Endothelial cell of hepatic sinusoid (primary cell): ENCODE results near the gene CKS1B.

Experiments
- in situ Hi-C: cut with HindIII; loops from 2 replicates; pipeline ENCODE4 v1.10.0; 2017; ENCODE audit warnings: low sequenced_read_pairs

Gene CKS1B

DNA sequence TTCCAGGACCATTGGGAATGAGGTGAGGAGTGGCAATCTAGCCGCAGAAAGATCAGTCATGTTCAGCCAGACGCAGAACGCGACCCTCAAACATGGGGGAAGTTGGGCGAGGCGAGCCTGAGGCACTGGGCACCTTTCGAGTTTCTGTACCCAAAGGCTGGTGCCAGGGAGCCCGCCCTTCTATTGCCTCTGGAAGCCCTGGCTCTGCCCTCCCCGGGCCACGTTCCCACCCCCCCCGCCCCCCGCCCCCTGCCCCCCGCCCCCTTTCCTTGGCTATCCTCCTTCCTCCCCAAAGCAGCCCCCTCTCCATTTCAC lies 25.9 kb downstream of the CKS1B start:
- in situ Hi-C loops: no loop called here

DNA sequence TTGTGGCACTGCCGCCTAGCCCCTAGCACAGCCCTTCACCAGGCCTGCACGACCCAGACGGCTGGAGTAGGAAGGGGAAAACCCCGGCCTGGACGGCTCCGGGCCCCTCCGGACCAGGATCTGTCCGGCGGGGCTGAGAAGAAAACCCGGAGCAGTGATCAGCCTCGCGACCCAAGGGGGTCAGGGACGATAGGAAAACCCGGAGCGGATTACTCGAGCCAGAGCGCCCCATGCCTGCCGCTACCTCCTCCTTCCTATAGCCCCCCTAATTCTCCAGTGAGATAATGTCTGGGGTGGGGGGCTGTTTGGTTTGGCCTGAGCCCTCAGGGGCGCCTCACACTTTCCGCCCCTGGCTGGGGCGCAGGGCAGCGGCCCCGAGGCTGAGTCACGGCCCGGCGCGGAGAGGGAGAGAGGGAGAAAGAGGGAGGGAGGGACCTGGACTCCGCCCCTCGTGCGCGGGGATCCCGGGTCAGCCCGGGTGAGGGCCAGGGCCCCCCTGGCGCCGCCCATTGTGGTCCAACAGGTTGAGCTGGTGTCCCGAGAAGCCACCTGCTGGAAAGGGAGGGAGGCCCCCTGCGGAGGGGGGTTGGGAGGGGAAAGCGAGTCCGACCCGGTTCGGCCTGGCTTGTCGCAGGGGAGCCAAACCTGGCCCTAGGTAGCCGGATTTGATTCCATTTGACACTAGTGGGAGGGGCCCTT lies 26.4 kb downstream of the CKS1B start:
- in situ Hi-C loops: no loop called here

DNA sequence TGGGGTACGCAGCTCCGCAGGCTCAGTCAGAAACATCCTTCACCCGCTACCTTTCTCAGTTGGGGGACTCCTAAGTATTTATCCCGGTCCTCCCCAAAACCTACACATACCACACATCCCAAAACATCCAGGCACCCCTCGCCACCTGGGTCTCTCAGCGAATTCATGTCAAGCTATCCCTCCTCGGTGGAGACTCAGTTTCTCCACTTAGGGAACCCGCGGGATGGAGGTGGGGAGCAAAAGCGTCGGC lies 26.9 kb downstream of the CKS1B start:
- in situ Hi-C loops: no loop called here

DNA sequence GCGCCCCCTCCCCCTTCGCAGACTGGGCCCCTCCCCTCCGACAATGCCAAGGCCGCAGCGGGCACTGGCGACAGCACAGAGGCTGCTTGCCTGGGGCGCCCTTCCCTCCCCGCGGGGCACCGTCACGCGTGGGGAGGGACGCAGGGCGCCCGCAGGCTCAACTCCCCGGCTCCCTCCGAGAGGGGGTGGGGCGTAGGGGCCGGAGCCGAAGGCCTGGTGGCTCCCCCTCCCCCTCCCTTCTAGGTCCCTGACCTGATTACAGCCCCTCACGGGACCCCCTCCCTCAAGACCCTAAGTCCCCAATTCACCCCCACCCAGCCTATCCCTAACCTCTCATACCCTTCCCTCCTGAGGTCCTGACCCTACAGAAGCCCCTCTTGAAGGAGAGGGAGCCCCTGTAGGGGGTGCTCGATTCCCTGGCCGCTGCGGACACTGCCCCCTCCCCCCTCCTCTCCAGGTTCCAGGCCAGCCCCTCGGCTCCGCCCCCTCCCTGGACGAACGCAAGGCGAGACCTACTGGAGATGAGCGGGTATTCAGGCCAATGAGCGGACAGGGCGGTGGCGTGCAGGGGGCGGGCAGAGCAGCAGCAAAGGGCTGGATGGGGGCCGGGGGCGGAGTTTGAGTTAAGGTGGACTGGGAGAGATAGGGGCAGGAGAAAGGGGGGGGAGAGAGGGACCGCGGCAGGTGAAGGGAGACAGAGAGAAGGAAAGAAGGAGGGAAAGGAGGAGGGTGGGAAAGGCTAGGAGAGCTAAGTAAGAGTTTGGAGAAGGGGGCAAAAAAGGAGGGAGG lies 27.4 kb downstream of the CKS1B start:
- in situ Hi-C loops: no loop called here

DNA sequence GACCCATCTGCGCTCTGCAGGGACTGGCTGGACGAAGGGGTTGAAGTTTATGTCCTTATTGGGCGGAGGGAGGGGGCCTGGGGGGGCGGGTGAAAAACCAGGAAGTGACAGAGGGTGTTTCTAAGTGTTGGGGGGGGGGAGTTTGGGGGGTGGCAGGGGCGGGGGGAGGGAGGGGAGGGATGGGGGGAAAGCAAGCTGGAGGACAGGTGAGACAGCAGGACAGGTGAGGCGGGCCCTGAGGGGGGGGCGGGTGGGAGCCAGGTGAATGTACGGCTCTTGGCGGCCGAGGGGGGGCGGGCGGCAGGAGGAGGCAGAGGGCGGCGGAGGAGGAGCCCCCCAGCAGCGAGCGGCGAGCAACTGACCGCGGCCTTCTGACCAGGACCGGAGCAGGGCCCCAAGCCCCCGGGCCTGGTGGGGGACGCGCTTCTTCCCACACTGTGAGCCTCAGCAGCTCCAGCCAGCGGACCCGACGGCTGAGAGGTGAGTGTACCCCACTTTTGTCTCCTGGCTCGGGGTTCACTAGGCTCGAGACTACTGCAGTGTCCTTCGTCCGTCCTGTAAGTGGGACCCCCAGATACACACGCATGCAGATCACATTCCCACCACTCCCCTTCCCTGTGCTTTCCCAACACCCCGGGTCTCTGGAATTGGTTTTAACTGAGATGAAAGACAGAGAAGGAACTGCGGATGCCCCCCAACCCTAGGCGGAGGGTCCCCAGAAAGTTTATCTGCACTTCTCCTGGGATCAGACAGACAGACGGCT lies 28.2 kb downstream of the CKS1B start, which contains the start of gene ZBTB7B:
TSS of gene ZBTB7B (plus strand) at position 339 of the 763 bp plus-strand sequence. CDS start 11,859 bp downstream, outside the sequence.
- in situ Hi-C loops: no loop called here

DNA sequence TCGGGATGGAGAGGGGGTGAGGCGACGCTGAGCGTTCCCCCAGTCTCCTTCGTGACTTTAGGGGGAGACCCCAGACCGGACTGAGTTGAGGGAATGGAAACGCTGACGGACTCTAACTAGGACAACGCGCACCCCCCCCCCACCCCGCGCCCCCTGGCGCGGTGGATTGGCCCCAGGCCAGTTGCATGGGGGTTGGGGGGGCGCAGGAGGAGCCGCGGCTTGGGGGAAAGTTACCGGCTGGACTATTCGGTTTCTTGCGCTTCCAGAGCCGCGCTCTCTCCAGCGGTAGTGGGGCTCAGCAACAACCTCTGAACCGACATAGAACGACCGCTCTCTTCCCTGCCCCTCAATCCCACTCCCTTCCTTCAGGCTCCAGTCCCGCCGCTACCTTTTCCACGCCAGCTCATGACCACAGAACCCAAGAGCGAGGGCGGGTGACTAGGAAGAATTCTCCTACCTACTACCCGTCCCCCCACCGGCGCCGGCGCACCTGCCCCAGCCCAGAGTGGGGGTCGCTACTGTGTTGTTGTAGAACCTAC lies 28.8 kb downstream of the CKS1B start:
- in situ Hi-C loops: no loop called here

DNA sequence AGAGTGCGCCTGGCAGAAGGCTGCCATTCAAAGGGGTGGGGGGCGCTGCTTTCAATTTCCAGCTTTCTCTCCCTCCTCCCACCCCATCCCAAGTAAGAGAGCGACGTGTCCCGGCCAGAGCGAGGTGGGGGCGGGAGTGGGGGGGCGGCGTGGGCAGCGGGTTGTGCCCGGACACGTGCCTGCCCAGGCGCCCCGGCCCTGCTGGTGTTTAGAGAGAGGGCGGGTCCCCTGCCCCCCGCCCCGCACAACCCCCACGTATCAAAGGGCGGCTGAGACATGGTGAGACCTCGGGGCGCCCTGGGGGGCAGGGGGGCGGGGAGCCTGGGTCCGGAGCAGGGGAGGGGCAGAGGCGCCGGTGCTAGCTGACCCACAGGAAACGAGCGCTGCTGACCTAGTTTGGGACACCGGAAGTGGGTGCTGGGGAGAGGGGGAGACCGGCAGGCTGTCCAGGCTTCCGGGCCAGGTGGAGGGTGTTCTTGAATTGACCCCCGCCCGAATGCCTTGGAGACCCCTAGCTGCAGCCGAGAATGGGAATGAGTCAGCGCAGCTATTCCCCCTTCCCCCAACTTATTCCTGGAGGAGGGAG lies 29.4 kb downstream of the CKS1B start:
- in situ Hi-C loops: no loop called here

DNA sequence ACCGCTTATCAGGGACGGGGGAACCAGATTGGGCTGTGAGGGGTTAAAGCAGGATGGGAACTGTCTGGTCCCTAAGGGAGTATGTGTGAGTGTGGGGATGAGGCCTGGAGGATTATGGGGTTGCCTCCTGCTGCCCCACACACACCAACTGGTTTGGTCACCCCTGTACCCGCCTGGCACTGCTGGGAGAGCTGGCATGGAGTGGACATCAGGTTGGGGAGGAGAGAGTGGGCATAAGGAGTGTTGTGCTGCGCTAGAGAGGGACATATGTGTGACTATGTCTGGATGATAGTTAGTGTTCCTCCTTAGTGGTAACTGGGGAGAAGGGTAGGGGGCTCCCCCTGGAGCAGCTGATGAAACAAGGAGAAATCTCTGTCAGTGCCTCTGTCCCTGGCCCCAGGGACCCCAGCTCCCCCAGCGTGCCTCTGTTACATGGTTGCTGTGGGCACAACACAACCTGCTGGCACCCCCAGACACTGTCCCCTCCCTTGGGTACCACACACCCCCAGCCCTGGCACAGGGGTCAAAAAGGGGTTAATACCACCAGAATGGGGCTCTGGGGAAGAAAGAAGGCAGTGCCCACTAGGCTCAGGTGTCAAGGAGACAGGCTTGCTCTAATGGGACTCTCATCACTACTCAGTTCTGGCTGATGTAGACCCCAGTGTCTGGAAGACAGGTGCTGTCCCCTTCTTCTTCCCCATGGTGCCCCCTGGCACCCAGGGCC lies 30.0 kb downstream of the CKS1B start:
- in situ Hi-C loops: no loop called here

DNA sequence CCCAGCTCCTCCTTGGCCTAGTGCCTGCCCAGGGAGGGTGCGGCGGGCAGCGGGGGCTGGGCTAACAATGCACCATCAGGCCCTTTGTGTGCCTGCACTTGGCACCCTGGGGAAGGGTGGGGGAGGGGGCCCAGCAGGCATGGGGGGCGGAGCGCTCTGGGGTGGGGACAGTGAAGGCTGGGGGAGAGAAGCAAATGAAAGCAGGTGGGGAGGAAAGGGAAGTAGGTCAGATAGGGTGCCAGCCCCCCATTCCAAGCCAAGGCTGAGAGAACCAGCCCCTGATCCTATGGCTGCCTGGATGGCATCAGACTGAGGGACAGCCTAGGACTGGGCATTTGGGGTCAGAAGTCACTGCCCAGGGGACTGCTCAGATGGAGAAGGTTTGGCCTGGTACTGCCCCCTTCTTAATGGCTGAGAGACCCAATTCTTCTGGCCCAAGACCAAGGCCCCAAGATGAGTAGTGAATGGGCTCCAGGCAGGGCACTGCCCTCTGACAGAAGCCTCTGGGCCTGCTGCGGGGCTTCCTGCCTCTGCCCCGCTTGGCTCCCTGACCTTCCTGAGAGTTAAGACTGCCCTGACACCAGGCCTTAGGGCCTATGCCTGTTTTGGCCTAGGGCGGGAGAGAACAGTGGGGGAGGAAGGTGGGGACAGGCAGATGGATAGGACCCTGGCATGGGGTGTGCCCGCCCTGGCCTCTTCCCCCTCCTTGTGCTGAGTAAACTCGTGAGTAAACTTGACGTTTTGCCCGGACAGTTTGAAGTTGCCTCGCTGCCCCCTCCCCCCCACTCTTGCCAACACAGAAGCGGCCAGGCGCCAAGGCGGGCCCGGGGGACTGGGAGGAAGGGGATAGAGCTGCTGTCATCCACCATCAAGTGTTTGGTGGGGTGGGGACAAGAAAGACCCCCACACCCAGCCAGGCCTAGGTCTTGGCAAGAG lies 30.9 kb downstream of the CKS1B start:
- in situ Hi-C loops: no loop called here

DNA sequence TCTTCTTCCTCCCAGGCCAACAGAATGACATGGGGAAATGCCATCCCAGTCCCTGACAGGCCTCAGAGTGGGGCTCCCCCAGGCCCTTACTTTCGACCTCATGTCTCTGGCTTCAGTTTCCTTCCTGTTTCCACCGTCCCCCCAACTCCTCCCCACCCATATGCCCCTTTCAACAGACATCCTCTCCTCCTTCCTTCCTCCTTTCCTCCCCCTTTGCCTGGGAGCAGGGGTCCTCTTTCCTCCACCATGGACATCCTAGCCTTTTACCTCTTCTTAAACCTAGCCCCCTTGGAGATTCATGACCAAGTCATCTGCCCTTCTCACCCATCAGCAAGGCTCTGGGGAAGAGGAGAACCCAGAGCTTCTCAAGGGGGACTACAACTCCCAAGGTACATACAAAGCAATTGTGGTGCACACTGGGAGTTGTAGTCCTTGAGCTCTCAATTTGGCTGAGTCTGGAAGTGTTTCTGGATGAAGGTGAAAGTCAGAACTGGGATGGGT lies 32.2 kb downstream of the CKS1B start:
- in situ Hi-C loops: no loop called here

DNA sequence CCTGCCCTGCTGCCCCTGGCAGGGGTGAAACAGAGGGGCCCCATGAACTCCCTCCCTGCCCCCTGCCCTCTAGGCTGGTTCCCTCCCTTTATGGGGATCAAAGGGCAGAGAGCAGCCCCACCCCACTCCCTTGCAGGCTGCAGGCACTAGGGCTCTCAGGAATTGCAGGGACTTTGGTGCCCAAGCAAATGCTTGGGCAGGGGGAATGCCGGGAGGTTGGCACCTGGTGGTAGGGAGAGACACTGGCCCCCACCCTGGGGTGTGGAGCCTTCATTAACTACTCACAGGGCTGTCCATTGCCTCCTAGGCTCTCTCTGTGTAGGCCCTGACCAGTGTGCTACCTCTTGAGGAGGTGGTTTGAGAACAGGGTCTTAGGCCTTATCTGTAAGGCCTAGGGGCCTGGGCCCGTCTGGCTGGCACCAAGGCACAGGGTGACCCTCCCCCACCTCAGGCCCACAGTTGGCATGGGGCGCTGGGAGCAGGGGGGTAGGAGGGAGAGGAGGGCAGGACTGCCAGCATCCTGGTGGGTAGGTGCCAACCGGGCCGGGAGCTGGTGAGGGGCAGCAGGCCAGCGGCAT lies 32.9 kb downstream of the CKS1B start:
- in situ Hi-C loops: no loop called here

DNA sequence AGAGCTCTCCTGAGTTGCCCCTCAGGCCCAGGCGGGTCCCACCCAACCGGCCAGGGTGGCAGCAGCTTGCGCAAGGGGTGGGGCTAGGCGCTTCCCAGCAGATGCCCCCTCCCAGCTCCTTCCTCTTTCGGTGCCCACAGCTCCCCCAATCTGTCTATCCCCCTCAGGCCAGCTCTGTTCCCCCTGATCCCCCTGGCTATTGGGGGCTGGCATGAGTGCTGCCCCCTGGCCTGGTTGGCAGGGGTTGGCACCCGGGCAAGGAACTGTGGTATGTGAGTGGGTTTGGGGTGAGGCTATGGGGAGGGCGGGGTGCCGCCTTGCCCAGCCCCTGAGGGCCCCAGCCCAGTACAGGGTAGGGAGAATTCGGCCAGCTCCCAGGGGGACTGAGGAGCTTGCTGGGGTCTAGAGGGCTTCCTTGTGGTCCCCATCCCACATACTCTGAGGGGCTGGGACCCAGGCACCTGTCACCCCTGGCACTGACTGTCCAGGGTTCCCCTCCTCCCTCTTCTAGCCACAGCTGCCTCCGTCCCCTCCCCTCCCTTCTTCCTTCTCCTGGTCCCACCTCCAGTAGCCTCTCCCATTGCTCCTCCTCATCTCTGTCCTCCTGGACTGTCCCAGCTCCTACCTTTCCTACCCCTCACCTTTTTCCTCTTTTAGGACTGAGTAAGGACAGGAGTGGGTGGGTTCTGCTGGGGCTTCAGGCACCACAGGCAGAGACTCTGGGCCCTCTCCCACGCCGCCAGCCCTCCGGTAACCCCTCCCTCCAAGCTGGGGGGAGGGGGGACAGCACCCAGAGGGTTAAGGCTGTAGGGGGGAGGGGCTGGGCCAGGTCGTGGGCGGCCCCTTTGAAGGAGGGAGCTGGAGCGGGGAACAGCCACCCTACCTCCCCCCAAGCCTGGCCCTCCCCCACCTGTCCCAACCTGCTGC lies 33.8 kb downstream of the CKS1B start:
- in situ Hi-C loops: no loop called here

DNA sequence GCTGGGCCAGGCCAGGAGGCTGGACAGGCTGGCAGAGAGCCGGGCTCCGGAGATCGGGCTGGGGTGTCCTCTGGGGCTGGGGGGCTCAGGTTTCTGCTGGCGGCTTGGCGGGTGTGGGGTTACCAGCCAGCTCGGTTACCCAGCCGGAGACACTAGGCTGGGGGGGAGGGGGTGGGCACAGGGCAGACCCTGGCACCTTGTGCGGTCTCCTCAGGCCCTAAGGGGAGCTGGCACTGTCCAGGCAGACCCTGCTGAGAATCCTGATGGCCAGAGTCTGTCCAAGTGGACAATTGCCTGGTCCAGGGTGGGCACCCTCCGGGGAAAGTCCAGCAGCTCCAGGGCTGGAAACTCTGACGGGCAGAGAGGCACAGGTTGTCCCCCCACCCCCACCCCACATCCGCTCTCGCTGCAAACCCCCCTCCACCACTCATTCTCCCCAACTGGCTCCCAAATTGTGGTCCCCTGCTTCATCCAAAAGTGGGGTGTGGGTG lies 34.8 kb downstream of the CKS1B start:
- in situ Hi-C loops: no loop called here

DNA sequence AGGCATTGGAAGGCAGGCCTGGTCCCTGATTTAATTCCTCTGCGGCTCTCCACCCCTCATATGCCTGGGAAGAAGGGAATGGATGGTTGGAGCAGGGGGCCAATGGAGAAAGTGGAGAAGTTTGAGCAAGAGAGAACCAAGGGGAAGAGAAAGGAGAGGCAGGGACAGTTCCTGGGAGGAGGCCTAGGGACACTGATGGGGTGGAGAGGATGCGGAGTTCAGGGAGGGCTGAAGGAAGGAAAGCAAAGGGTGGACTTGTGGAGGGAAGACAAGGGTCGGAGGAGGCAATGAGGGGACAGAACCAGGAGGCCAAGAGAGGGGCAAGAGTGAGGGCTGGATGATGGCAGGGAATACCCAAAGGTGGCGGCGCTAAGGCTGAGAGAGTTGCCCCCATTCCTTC lies 35.3 kb downstream of the CKS1B start:
- in situ Hi-C loops: loop anchor here (5.0 to 10.0 kb wide), 3 partner anchors 52 to 135 kb away; partner anchors contain the start of genes KCNN3 and PBXIP1

DNA sequence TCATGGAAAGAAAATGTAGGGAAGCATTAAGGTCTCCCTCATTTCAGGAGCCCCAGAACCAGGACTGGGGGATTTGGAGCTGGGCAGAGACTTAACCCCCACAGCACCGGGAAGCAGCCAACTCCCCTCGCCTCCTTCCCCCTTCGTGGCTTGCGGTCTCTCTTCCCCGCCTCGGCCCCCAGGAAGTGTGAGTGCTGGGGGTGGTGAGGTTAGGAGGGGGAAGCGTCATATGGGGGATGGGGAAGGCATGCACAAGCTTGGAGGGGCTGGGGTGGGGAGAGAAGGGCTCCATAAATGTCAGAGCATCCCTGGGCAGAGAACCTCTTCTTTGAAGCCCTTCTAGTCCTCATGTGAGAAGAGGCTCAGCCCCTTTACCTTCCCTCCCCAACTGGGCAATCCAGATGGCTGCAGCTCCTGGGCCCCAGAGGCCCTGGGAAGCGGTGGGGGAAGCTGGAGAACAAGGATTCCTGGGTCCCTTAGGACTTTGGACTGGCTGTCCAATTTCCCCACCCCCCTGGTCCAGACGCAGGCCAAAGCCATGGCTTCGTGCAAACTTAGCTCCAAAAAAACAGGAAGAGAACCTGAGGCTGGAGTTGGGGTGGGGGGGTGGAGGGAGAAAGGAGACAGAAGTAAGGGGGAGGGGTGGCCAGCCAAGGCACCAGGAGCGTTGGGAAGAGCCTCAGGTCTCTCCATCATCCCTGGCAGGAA lies 35.9 kb downstream of the CKS1B start:
- in situ Hi-C loops: loop anchor here (5.0 to 10.0 kb wide), 3 partner anchors 53 to 136 kb away; partner anchors contain the start of genes KCNN3 and PBXIP1

DNA sequence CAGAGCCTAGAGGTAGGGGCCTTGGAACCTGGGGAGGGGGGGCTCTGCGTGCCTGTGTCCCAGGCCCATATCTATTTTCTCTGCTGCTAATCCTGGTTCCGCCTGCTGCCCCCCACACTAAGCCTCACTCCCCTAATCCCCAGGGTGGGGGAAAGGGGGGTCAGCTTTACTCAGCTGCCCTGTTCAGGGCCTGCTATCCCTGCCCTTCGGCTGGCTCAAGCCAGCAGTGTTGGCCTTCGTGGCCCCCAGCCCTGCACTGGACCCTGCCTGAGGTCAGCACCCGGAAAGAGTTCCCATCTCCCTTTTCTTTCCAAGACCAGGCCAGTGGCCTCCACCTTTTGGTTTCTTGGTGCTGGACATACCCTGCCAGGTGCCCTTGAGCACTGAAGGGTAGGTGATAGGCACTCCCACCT lies 36.5 kb downstream of the CKS1B start:
- in situ Hi-C loops: loop anchor here (5.0 to 10.0 kb wide), 3 partner anchors 54 to 136 kb away; partner anchors contain the start of genes KCNN3 and PBXIP1
